NK-92 treated with Interleukin-12 subunit alpha and Interleukin-12 subunit beta, amount 100 ng/mL, for 24 hours (cell line): ENCODE data around the gene EEF1A2.

ENCODE experiments used
- DNase-seq: peaks from one replicate; lab custom pipeline; 2025; lab: John Stamatoyannopoulos, UW

Gene EEF1A2

DNA sequence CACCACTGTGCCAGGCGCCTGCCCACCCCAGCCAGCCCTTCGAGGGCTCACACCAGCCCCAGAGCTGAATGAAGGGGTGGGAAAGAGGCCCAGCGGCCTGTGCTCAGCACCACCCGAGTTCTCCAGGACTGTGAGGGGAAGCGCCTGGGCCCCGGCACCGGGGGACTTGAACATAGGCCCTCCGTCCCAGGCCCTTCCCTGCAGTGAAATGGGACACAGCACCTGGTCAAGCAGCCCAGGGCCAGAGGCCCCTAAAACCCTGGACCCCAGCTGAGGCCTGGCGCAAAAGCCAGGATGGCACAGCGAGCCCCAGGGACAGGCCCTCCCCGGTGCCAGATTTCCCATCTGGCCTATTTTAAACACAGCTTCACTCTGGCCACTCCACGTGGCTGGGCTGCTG, 30.5 kb downstream of the EEF1A2 start:
- DNase-seq: no peak

- DNase-seq: no peak
Measured at GRCh38 chr20:63467294-63468083, 31.4 kb downstream of the EEF1A2 start.

GRCh38 chr20:63466861-63467260, 32.0 kb downstream of the EEF1A2 start:
- no peak for DNase-seq

DNA sequence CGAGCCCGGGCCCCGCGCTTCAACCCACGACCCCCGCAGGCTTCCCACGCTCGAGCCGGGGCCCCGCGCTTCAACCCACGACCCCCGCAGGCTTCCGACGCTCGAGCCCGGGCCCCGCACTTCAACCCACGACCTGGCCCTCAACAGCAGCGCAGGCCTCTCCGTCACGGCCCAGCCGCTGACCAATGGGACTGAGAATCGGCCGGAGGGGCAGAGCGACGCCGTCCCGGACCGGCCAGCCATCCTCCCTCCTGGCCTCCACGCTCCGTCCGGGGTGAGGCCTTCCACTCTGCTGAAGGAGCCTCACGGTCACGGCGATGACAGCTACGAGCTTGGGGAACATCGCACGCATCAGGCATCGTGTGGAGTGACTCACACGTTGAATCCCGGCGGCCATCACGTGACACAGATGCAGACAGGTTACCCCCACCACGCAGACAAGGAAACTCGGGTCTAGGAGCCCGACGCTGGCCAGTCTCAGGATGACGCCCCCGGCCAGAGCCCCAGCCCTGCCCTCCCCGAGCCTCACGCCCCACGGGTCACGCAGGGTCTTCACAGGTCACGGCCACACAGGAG, 32.5 kb downstream of the EEF1A2 start:
- no peak for DNase-seq

DNA sequence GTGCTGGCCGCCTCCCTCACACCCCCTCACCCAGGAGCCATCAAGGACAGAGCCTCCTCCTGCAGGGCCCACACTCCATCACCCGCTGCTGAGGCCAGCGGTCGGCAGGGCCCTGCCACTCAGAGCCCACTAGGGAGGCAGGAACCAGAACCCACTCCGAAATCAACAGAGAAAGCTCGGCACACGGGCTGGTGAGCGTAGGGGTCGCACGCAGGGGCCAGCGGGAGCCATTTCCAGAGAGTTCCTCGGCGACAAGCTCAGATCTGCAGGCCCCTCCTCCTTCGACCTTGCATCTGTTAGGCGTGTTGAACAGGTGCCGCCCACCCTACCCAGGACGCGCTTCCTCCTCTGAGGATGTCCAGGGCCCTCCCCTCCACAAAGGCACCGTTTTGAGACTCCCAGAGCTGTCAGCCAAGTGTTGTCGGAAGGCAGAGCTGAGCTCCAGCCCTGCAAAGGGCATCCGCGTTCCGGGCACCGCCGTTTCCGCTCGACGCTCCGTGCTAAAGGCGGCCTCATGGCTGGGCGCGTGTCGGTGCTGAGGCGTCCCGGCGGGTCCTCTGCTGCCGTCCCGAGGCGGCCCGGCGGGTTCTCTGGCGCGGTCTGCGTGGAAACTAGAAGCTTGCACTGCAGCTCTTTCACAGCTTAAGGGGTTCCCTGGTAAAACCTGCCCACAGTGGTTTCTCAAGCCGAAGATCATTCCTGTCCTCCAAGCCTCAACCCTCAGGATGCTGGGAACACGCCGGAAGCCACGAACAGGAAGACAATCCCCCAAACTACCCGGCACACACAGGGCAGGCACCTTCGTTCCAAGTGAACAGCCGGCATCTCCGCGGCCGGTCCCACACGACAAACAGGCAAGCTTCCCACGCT, 33.3 kb downstream of the EEF1A2 start:
- DNase-seq: no peak

GRCh38 chr20:63464289-63464635, 34.6 kb downstream of the EEF1A2 start:
- no peak for DNase-seq

DNA sequence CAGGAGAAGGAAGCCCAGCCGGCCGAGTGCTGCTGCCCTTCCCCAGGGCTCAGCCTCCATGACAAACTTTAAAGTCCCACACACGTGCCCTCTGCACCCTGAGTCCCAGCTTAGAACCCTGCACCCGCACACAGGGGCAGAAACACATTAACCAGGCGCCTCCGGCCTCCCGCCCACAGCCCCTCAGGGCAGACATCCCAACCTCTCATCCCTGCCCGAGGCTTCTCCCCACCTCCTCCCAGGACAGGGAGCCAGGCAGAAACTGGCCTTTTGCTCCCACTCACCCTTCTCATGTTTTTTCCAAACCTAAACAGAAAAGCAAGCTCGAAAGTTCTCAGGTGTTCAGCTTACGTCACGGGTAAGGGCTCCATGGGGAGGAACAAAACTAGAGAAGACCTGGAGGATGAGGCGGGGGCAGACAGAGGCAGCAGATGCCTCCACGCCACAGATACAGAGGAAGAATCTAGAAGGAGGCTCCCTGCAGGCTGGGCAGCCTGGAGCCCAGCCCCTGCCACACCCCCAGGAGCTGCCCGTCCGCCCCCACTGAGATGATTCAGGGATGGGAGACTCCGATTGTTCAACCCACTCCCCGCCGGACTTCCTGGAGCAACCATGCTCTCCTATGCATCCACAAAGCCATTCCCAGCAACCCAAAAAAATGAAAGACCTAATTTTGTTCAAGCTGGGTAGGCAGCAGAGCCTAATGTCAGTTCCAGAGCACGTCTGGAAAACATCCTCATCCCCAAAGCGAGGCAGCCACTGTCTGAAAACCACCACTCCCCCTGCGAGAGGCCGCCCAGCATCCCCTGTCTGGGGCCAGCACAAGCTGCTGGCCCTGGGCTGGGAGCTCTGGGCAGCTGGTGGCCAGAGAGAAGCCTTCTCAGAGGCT, 35.2 kb downstream of the EEF1A2 start:
- no peak for DNase-seq

DNA sequence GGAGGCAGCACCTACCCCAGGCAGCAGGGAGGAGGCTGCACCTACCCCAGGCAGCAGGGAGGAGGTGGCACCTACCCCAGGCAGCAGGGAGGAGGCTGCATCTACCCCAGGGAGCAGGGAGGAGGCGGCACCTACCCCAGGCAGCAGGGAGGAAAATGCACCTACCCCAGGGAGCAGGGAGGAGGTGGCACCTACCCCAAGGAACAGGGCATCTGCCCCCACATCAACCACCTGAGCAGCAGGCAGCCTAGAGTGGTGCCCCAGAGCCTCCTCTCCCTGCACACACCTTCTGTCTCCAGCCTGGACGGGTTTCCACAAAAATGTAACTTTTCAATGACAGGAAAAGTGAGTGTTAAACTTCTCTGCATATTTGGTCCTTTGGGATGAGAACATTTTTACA, 36.6 kb downstream of the EEF1A2 start:
- no peak for DNase-seq

DNA sequence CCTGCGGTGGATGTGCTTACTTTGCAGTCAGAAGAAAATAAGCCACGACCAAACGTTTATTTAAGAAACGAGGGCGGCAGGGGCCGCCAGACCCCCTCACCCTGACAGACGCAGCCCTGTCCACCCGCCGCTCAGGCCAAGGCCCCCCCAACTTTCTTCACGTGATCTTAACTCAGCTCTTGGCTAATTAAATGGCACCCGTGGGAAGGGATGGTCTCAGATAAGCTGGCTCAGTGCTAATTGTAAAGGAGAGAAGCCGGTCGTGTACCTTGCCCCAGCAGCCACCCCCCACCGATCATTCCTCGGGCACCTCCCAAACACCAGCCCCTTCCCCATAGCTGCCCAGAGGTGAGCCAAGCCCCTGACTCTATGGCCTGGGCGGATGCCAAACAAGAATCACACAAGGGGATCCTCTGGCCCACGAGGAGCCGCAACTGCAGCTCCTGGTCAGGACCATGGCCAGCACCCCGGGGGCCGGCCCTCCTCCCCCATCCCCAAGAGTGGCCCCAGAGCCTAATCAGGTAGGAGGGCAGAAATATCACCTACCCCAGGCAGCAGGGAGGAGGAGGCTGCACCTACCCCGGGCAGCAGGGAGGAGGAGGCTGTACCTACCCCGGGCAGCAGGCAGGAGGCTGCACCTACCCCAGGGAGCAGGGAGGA, 37.6 kb downstream of the EEF1A2 start:
- no peak for DNase-seq

DNA sequence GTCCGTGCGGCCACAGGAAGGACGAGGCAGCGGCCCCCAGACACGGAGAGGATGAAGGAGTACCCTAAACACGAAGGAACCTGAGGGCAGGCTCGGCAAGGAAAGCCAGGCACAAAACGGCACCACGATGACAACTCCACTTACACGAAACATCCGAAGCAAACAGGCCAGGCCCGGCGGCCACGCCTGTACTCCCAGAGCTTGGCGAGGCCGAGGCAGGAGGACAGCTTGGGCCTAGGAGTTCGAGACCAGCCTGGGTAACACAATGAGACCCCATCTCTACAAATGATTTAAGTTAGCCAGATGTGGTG, 39.9 kb downstream of the EEF1A2 start:
- no peak for DNase-seq

- no peak for DNase-seq
Measured at GRCh38 chr20:63458170-63459069, 40.5 kb downstream of the EEF1A2 start.

DNA sequence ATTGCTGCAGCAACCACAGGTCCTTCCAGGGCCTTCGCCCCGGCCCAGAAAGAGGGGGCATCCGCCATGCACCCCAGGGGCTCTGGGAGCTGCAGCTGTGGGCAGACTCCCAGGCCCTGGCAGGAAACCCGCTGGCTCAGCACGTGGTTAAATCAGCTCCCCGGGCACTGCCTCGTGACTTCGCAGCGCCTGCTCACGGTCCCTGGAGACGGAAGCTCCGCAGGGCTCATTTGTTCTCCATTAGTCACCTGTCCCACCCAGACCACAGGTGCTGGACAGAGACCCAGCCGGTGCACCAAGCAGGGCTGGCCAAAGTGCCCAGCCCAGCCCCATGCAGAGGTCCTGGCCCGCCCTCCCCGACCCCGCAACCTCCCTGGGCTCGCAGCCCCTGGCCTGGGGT, 41.1 kb downstream of the EEF1A2 start:
- no peak for DNase-seq

GRCh38 chr20:63456429-63457284, 42.2 kb downstream of the EEF1A2 start:
- no peak for DNase-seq

- DNase-seq: no peak
Measured at GRCh38 chr20:63455568-63455859, 43.4 kb downstream of the EEF1A2 start.

GRCh38 chr20:63454731-63455567, 43.9 kb downstream of the EEF1A2 start:
- no peak for DNase-seq

- no peak for DNase-seq
Measured at GRCh38 chr20:63452821-63453523, 45.9 kb downstream of the EEF1A2 start.

DNA sequence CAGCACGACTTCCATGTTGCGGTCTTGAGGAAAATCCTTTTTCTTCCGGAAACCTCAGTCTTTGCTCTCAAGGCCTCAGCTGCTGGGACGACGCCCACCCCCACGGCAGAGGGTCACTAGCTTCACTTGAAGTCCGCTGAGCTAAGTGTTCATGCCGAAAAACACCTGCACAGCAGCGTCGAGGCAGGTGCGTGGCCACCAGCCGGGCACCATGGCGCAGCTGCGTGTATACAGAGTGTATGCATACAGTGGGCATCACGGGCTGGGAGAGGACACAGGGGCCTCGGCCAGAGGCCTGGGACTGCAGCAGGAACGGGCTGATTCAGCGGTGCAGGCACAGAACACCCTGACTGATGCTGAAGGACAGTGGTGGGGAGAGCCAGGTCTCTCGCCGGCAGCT, 46.5 kb downstream of the EEF1A2 start:
- DNase-seq: no peak

- DNase-seq: no peak
Measured at GRCh38 chr20:63451821-63452220, 47.1 kb downstream of the EEF1A2 start.
